Activated CD8-positive, alpha-beta memory T cell treated with anti-CD3 and anti-CD28 coated beads, Interleukin-2, amount 50 U/mL, for 24 hours (primary cell): ENCODE data around the gene GLYR1.

Experiments
- DNase-seq: peaks from one replicate; pipeline ENCODE4 v3.0.0-alpha.2; 2020; ENCODE audit errors: extremely low read depth

The GLYR1 gene

DNA sequence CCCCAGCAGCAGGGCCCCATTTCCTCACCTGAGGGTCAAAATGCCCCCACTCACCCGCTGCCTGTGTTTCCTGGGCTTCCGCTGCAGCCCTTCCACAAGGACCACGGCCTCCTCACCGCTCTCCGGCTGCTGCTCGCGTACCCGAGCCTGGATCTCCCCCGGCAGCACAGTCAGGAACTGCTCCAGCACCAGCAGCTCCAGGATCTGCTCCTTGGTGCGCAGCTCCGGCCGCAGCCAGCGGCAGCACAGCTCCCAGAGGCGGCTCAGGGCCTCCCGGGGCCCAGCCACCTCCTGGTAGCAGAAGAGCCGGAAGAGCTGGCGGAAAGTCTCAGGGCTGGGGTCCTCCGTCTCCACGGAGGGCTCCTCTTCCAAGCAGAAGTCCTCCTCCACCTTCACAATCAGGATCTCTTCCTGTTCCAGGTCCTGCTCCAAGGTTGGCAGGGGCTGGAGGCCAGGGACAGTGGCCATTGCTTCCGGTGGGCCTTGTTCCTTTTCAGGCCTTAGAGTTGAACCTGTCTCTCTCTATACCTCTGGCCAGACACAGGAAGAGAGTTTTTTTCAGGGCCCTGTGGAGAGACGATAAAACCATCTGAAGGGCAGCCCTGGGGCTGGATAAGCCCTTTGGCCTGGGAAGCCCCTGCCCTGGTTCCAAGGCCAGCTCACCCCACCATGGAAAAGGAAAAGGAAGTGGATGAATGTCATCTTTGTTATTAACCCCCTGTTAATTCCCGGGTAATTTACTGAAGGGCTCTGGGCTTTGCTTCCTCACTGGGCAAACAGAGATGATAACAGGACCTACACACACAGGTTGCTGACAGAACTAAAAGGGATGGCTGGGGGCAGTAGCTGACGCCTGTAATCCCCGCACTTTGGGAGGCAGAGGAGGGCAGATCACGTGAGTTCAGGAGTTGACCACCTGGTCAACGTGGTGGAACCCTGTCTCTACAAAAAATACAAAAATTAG, 81.3 kb downstream of the GLYR1 start:
- no peak for DNase-seq

DNA sequence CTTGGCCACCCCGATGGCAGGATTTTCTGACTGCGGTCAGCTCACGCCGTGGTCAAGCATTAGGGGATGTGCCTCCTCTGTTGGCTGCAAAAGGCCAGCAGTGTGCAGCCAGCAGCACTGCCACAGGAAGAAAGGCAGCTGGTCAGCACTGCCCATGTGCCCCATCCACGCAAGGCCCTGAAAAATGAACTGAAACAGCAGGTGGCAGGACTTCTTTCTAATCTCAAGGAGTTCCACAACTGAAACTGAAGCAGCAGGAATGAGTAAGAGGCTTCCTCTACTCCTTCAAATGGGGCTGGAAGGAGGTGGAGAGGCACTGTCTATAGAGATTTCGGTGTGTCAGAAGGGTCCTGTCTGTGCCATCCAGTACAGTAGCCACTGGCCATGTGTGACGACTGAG, 83.3 kb downstream of the GLYR1 start:
- no peak for DNase-seq

DNA sequence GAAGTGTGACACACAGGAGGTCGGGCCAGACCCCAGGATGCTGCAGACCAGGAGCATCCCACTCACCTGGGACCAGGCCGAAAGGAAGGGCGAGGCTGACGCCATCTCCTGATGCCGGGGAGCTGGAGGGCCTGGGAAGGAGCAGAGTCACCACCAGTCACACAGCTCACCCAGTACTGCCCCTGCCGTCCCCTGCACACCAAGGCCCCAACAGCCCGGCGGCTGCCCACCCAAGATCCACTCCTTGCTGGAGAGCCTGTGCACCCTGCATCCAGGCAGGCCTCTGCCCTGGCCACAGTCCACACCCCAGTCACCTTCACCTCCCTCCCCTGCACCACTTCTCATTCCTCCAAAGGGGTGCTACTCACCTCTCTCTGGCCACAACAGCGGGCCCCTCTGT, 84.9 kb downstream of the GLYR1 start:
- DNase-seq, result no peak

DNA sequence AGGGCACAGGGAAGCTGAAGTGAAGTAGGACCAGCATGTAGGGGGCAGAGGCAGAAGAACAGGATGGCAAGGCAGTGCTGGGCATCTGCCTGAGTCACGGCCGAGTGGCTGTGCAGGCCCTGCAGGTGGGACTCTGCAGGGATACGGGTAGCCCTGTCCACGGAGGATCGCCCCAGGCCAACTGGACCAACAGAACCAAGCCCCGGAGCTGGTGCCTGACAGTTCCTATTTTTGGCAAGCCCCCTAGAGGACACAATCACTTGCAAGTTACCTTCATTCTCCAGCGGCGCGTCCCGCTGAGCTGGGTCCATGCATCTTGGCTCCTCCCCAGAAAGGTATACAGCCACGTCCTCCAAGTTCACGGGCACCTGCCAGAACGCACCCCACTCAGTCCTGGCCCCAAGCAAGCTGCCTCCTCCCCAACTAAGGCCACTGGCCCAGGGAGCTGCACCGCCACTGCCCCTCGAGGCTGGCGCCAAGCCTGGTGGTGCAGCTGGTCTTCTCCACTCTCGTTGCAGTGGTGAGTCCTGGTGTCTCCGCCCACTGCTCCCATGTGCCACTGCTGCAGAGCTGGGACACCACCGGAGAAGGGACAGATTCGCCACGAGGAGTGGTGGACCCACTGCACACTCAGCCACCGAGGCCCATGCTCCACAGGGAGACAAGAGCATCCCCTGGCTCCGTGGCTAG, 86.7 kb downstream of the GLYR1 start:
- no peak for DNase-seq

DNA sequence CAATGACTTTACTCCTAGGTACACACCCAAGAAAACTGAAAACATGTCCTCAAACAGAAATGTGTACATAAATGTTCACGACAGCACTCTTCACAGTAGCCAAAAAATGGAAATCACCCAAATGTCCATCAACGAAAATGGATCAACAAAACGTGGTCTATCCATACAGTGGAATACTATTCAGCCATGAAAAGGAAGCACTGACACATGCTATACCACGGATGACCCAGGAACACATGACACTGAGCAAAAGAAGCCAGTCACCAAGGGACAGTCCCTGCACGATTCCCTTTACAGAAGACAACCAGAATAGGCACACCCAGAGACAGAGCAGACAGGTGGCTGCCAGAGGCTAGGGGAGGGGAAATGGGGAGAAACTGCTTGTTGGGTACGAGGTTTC, 91.4 kb downstream of the GLYR1 start:
- no peak for DNase-seq

DNA sequence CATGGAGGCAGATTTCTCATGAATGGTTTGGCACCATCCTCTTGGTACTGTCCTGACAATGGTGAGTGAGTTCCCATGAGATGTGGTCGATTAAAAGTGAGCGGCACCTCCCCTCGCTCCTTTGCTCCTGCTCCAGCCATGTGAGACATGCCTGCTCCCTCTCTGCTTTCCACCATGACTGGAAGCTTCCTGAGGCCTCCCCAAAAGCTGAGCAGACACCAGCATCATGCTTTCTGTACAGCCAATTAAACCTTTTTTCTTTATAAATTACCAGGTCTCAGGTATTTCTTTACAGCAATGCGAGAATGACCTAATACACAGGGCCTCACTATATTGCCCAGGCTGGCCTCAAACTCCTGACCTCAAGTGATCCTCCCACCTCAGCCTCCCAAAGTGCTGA, 92.2 kb downstream of the GLYR1 start:
- DNase-seq, result no peak

DNA sequence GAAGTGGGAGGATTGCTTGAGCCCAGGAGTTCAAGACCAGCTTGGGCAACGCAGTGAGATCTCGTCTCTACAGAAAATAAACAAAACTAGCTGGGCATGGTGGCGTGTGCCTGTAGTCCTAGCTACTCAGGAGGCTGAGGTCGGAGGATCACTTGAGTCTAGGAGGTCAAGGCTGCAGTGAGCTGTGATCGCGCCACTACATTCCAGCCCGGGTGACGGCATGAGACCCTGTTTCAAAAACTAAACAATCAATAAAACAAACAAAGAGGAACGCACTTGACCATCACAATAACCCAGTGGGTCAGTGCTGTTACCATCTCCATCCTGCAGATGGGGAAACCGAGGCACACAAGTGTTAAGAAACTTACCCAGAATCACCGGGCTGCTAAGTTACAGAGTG, 93.9 kb downstream of the GLYR1 start:
- no peak for DNase-seq
